Heart left ventricle (tissue), 13 donors: ENCODE measurements around the gene GLMP.

Experiments used
- POLR2A ChIP-seq, 2 donors: fragments of 450-650 bp; IDR thresholded peaks; one replicate each; pipeline ENCODE4 v1.6.1; 2017; ENCODE audit warnings: antibody characterized with exemption in 2 of 2, mild to moderate bottlenecking in 2 of 2, moderate library complexity in 2 of 2
- TF ChIP-seq, protein P1 (sequence below), 12 donors: fragments of 200-600 bp; sonication (generic) in 4 of 12; IDR thresholded peaks; one replicate each; pipeline versions ENCODE4 v1.5.0 to v1.8.0; 2018 to 2022; ENCODE audit warnings: antibody characterized with exemption in 12 of 12, mild to moderate bottlenecking in 5 of 12
- donor health status: ischemic (EF 13 %, LVEDD 7.1; RV severe dilation, severe dysfunction).
- donor health status: DM: no; HTN: yes; CAD: no.
- donor health status: DM: no; HTN: no; CAD: no.
- donor health status: ischemic (EF 25% LVEDD 6.9; RV normal size, moderate dysfunction).
- donor health status: ischemic (EF 25% LVEDD 5.7; RV mildly dilated, moderate dysfunction).
- donor health status: ischemic (EF 35%, LVEDD 5.7; RV mildly dilated, moderate dysfunction).
- donor health status: nonischemic (EF 11% LVEDD 7.7; RV severe dilation, severe dysfunction).
- donor health status: DM: yes; HTN: yes; CAD: no.
- donor health status: PGD.
- donor health status: ischemic (EF 29% LVEDD 5.4; RV normal size, mild dysfunction).
- donor health status: nonischemic (EF 23%, LVEDD 6.1; RV moderate dilation, normal function).

DNA sequence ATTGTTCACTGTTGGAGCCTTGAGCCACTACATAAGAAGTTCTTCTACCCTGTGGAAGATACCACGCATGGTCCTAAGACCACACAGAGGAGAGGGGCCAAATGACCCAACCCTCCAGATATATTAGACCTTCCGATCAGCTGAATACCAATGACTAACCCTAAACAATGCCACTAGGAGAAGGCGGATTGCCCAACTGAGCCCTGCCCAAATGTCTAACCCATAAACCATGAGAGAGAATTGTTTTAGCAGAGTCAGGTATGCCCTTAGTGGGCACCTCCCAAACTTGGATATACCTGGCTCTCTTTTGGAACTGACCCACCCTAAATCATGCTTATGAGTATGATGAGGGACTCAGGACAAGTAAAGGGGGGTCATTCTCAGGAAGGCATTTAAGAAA, 25.2 kb downstream of the GLMP start:
- no peak for TF ChIP-seq POLR2A (IDR thresholded peaks at IDR 0.05)
- TF ChIP-seq, protein P1, sequence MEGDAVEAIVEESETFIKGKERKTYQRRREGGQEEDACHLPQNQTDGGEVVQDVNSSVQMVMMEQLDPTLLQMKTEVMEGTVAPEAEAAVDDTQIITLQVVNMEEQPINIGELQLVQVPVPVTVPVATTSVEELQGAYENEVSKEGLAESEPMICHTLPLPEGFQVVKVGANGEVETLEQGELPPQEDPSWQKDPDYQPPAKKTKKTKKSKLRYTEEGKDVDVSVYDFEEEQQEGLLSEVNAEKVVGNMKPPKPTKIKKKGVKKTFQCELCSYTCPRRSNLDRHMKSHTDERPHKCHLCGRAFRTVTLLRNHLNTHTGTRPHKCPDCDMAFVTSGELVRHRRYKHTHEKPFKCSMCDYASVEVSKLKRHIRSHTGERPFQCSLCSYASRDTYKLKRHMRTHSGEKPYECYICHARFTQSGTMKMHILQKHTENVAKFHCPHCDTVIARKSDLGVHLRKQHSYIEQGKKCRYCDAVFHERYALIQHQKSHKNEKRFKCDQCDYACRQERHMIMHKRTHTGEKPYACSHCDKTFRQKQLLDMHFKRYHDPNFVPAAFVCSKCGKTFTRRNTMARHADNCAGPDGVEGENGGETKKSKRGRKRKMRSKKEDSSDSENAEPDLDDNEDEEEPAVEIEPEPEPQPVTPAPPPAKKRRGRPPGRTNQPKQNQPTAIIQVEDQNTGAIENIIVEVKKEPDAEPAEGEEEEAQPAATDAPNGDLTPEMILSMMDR (IDR thresholded peaks at IDR 0.05): no peak
